ENCODE results near the gene MEF2C.

MEF2C gene

GRCh38 chr5:88686726-88687125 lies 196.3 kb downstream of the MEF2C start:
- Mint-ChIP-seq H3K9me3 (no peaks in the 10 kb centered on the region), H3K4me3 (no peak overlapping the region), H3K4me1 (peaks cover 19% of the 10 kb centered on the region), H3K36me3 (peaks cover 7% of the 10 kb centered on the region), H3K27ac (no peak overlapping the region)
- no peak for ATAC-seq
- DNase-seq (ENCODE audit: low spot score in 2 of 2) = no peak

- Mint-ChIP-seq H3K9me3 (no peaks in the 10 kb centered on the region), H3K4me3 (no peak overlapping the region), H3K27ac (no peak overlapping the region), H3K4me1 (peaks cover 13% of the 10 kb centered on the region), H3K36me3 (peaks cover 1% of the 10 kb centered on the region)
- ATAC-seq = no peak
- DNase-seq (ENCODE audit: low spot score in 2 of 2) = no peak
Measured at GRCh38 chr5:88685591-88686541, 197.1 kb downstream of the MEF2C start.

GRCh38 chr5:88683506-88684135 lies 199.4 kb downstream of the MEF2C start:
- Mint-ChIP-seq H3K36me3 (no peaks in the 10 kb centered on the region), H3K27ac (no peak overlapping the region), H3K4me1 (peaks cover 14% of the 10 kb centered on the region), H3K4me3 (no peak overlapping the region), H3K9me3 (no peaks in the 10 kb centered on the region)
- ATAC-seq = peak; percentile 55
- no peak for DNase-seq (ENCODE audit: low spot score in 2 of 2)

GRCh38 chr5:88682881-88683361 lies 200.1 kb downstream of the MEF2C start:
- Mint-ChIP-seq H3K36me3 (no peaks in the 10 kb centered on the region), H3K9me3 (no peaks in the 10 kb centered on the region), H3K27ac (no peak overlapping the region), H3K4me1 (peaks cover 17% of the 10 kb centered on the region), H3K4me3 (no peak overlapping the region)
- ATAC-seq = no peak
- no peak for DNase-seq (ENCODE audit: low spot score in 2 of 2)

GRCh38 chr5:88682131-88682530 lies 200.9 kb downstream of the MEF2C start:
- DNase-seq (ENCODE audit: low spot score in 2 of 2) (no peak), ATAC-seq (no peak)
- Mint-ChIP-seq H3K36me3 (no peaks in the 10 kb centered on the region), H3K4me3 (no peak overlapping the region), H3K4me1 (peaks cover 17% of the 10 kb centered on the region), H3K9me3 (no peaks in the 10 kb centered on the region), H3K27ac (no peak overlapping the region)

- Mint-ChIP-seq H3K9me3 (no peaks in the 10 kb centered on the region), H3K4me1 (peaks cover 22% of the 10 kb centered on the region), H3K4me3 (no peak overlapping the region), H3K27ac (no peak overlapping the region), H3K36me3 (no peaks in the 10 kb centered on the region)
- ATAC-seq (no peak), DNase-seq (ENCODE audit: low spot score in 2 of 2) (no peak)
Measured at GRCh38 chr5:88681211-88681803, 201.7 kb downstream of the MEF2C start.

GRCh38 chr5:88680253-88681132 lies 202.5 kb downstream of the MEF2C start:
- no peaks in the 10 kb centered on the region for H3K9me3 Mint-ChIP-seq
- H3K4me3 Mint-ChIP-seq = peak overlapping the region; percentile 48
- DNase-seq (ENCODE audit: low spot score in 2 of 2) (peak; percentile 87 to 90), ATAC-seq (peak; percentile 93)
- H3K27ac Mint-ChIP-seq = no peak overlapping the region
- peaks cover 1% of the 10 kb centered on the region for H3K36me3 Mint-ChIP-seq
- peaks cover 30% of the 10 kb centered on the region for H3K4me1 Mint-ChIP-seq

GRCh38 chr5:88679638-88680037 lies 203.3 kb downstream of the MEF2C start:
- H3K27ac Mint-ChIP-seq = no peak overlapping the region
- ATAC-seq (no peak), DNase-seq (ENCODE audit: low spot score in 2 of 2) (no peak)
- peak overlapping the region; percentile 48 for H3K4me3 Mint-ChIP-seq
- H3K9me3 Mint-ChIP-seq = no peaks in the 10 kb centered on the region
- H3K36me3 Mint-ChIP-seq = peaks cover 7% of the 10 kb centered on the region
- H3K4me1 Mint-ChIP-seq = peaks cover 37% of the 10 kb centered on the region

- DNase-seq (ENCODE audit: low spot score in 2 of 2) = no peak
- no peak overlapping the region for H3K4me3 Mint-ChIP-seq
Measured at GRCh38 chr5:88678770-88679381, 204.1 kb downstream of the MEF2C start.

GRCh38 chr5:88677943-88678769 lies 204.8 kb downstream of the MEF2C start:
- ATAC-seq (no peak), DNase-seq (ENCODE audit: low spot score in 2 of 2) (no peak)
- Mint-ChIP-seq H3K4me3 (no peak overlapping the region), H3K36me3 (peaks cover 18% of the 10 kb centered on the region), H3K9me3 (no peaks in the 10 kb centered on the region), H3K4me1 (peaks cover 37% of the 10 kb centered on the region), H3K27ac (no peak overlapping the region)

More at GRCh38 chr5:88678770-88679381, 204.1 kb downstream of the MEF2C start:
- no peak for ATAC-seq
- Mint-ChIP-seq H3K27ac (no peak overlapping the region), H3K9me3 (no peaks in the 10 kb centered on the region), H3K36me3 (peaks cover 12% of the 10 kb centered on the region), H3K4me1 (peaks cover 39% of the 10 kb centered on the region)

- ATAC-seq = no peak
- Mint-ChIP-seq H3K36me3 (peaks cover 18% of the 10 kb centered on the region), H3K9me3 (no peaks in the 10 kb centered on the region), H3K27ac (no peak overlapping the region), H3K4me3 (no peak overlapping the region), H3K4me1 (peaks cover 37% of the 10 kb centered on the region)
- no peak for DNase-seq (ENCODE audit: low spot score in 2 of 2)
Measured at GRCh38 chr5:88677376-88677895, 205.5 kb downstream of the MEF2C start.

- peaks cover 37% of the 10 kb centered on the region for H3K4me1 Mint-ChIP-seq
- H3K36me3 Mint-ChIP-seq = peaks cover 18% of the 10 kb centered on the region
- H3K27ac Mint-ChIP-seq = no peak overlapping the region
- DNase-seq (ENCODE audit: low spot score in 2 of 2) = no peak
- H3K9me3 Mint-ChIP-seq = no peaks in the 10 kb centered on the region
- ATAC-seq = no peak
- H3K4me3 Mint-ChIP-seq = peak overlapping the region; percentile 64
Measured at GRCh38 chr5:88676637-88677375, 206.2 kb downstream of the MEF2C start.
